Esophagus squamous epithelium (tissue), 5 donors: ENCODE data around the gene LIG1. TPM values are rescaled to one million over a fixed set of nuclear protein-coding genes. Genes with fewer than 3 reads are reported as not detected.
"Not testable (repeated sequence)": the region's sequence is repeated elsewhere in the genome, so short reads cannot be mapped to it uniquely, and the experiment has no call there.

Source experiments
- DNase-seq: peaks from one replicate; lab custom pipeline; 2025; lab: John Stamatoyannopoulos, UW
- H3K27ac ChIP-seq, 4 donors: fragments of 200-600 bp; sonication (generic); one replicate each; pipeline ENCODE4 v1.5.1; 2016 to 2019; ENCODE audit warnings: mild to moderate bottlenecking in 1 of 4
- H3K27me3 ChIP-seq, 4 donors: fragments of 200-600 bp; sonication (generic); 1 replicate in 3 of 4; 2 replicates in 1 of 4; pipeline versions ENCODE4 v1.5.1 to v1.6.0; 2017 to 2021; ENCODE audit warnings: antibody characterized with exemption in 1 of 4
- H3K36me3 ChIP-seq, 3 donors: fragments of 200-600 bp; sonication (generic); one replicate each; pipeline ENCODE4 v1.5.1; 2016 to 2019
- H3K4me1 ChIP-seq, 3 donors: fragments of 200-600 bp; sonication (generic); one replicate each; pipeline ENCODE4 v1.5.1; 2017 to 2019
- H3K4me3 ChIP-seq, 4 donors: fragments of 200-600 bp; sonication (generic); 1 replicate in 3 of 4; 2 replicates in 1 of 4; pipeline ENCODE4 v1.5.1; 2016 to 2019; ENCODE audit warnings: mild to moderate bottlenecking in 2 of 4, moderate library complexity in 1 of 4
- H3K9me3 ChIP-seq, 3 donors: fragments of 200-600 bp; sonication (generic); one replicate each; pipeline ENCODE4 v1.5.1; 2016 to 2019
- CTCF ChIP-seq, 6 experiments: fragments of 450-650 bp in 4 of 6; fragments of 200-600 bp in 2 of 6; sonication (generic) in 2 of 6; IDR thresholded peaks; one replicate each; pipeline ENCODE4 v1.5.1; 2016 to 2019; ENCODE audit warnings: antibody characterized with exemption in 6 of 6, mild to moderate bottlenecking in 4 of 6, moderate library complexity in 4 of 6
- POLR2A ChIP-seq, 4 donors: fragments of 450-650 bp; IDR thresholded peaks; one replicate each; pipeline ENCODE4 v1.6.1; 2017; ENCODE audit warnings: antibody characterized with exemption in 4 of 4, mild to moderate bottlenecking in 4 of 4, moderate library complexity in 3 of 4
- WGBS, 2 donors: methylation state at CpG; one replicate each; pipeline ENCODE4 v1.1.5; 2018; 5-methylcytosine and 5-hydroxymethylcytosine counted together
- intact Hi-C: fragments of 100-400 bp; cut with DNase I; formaldehyde crosslinking; loops from one replicate; pipeline ENCODE4 v1.15.0; 2022
- total RNA-seq, 4 donors: library from RNA; depleted of rRNA; stranded (reverse); fragments of >200 nt; gene quantifications; one replicate each; pipeline ENCODE4 v1.1.0, GENCODE V29; 2016
- donor health status: DM: yes; HTN: yes; CAD: no.

Gene LIG1
- total RNA-seq, 4 donors from 2014 or later = 25.7 to 44.3 (median 31.1) TPM

GRCh38 chr19:48085904-48086864, 84.0 kb downstream of the LIG1 start:
- Histone ChIP-seq H3K4me1 (peaks cover 0 to 5% (median 0%) of the 10 kb centered on the region in 3 donors), H3K27ac (no peak overlapping the region), H3K36me3 (no peaks in the 10 kb centered on the region), H3K4me3 (no peak overlapping the region), H3K27me3 (peaks cover 0 to 6% (median 0%) of the 10 kb centered on the region in 4 donors), H3K9me3 (no peaks in the 10 kb centered on the region)
- intact Hi-C loops = no loop called here
- WGBS, 2 donors = 48 to 82% methylated on average over 3 to 4 of the region's 7 CpGs
- no peak for DNase-seq
- TF ChIP-seq POLR2A (IDR thresholded peaks at IDR 0.05) (no peak), CTCF (IDR thresholded peaks at IDR 0.05) (no peak)

- TF ChIP-seq CTCF (IDR thresholded peaks at IDR 0.05) = no peak
- no peak for TF ChIP-seq POLR2A (IDR thresholded peaks at IDR 0.05)
- 38 to 64% methylated on average over 2 of the region's 3 CpGs for WGBS, 2 donors
- Histone ChIP-seq H3K9me3 (no peaks in the 10 kb centered on the region), H3K36me3 (no peaks in the 10 kb centered on the region), H3K27me3 (peaks cover 0 to 6% (median 0%) of the 10 kb centered on the region in 4 donors), H3K4me3 (no peak overlapping the region), H3K27ac (no peak overlapping the region), H3K4me1 (no peaks in the 10 kb centered on the region)
- intact Hi-C loops = no loop called here
- no peak for DNase-seq
Observed at GRCh38 chr19:48085076-48085475, 85.1 kb downstream of the LIG1 start.

- Histone ChIP-seq H3K27ac (no peak overlapping the region), H3K4me3 (no peak overlapping the region), H3K27me3 (no peaks in the 10 kb centered on the region), H3K9me3 (no peaks in the 10 kb centered on the region), H3K4me1 (no peaks in the 10 kb centered on the region), H3K36me3 (peaks cover 0 to 7% (median 0%) of the 10 kb centered on the region in 3 donors)
- DNase-seq = no peak
- intact Hi-C loops = no loop called here
- TF ChIP-seq CTCF (IDR thresholded peaks at IDR 0.05) = no peak
- no peak for TF ChIP-seq POLR2A (IDR thresholded peaks at IDR 0.05)
- 93 to 95% methylated on average over 5 of the region's 5 CpGs for WGBS, 2 donors
Observed at GRCh38 chr19:48081106-48081505, 89.0 kb downstream of the LIG1 start.

GRCh38 chr19:48070177-48070769, 99.9 kb downstream of the LIG1 start:
- H3K36me3 ChIP-seq, H3K9me3 ChIP-seq, DNase-seq, H3K4me3 ChIP-seq, H3K27ac ChIP-seq, H3K27me3 ChIP-seq, H3K4me1 ChIP-seq, intact Hi-C loops: not testable (repeated sequence)
- WGBS, 2 donors = 85 to 91% methylated on average over 3 of the region's 3 CpGs

- intact Hi-C loops = no loop called here
- TF ChIP-seq CTCF (IDR thresholded peaks at IDR 0.05) (no peak), POLR2A (IDR thresholded peaks at IDR 0.05) (no peak)
- Histone ChIP-seq H3K9me3 (no peaks in the 10 kb centered on the region), H3K36me3 (no peaks in the 10 kb centered on the region), H3K4me3 (no peak overlapping the region), H3K27ac (no peak overlapping the region), H3K27me3 (no peaks in the 10 kb centered on the region), H3K4me1 (no peaks in the 10 kb centered on the region)
- DNase-seq = no peak
- WGBS, 2 donors = 61 to 63% methylated on average over 2 of the region's 2 CpGs
Observed at GRCh38 chr19:48069435-48069834, 100.7 kb downstream of the LIG1 start.

Other genes starting within 250 kb of the LIG1 start
- gene BSPH1, start 178.2 kb downstream of the LIG1 start, total RNA-seq = not detected
- gene ELSPBP1, start 175.7 kb downstream of the LIG1 start, total RNA-seq = not detected
- gene CABP5, start 126.3 kb downstream of the LIG1 start, total RNA-seq = not detected
- gene PLA2G4C, start 59.5 kb downstream of the LIG1 start, total RNA-seq = 1 to 10 TPM in 2 of 4 donors, under 1 TPM in 1, not detected in 1; 0.61 to 4.0 (median 1.3) TPM
- 1 to 10 TPM; 2.0 to 4.7 (median 2.7) TPM for gene ZSWIM9, start 336 bp upstream of the LIG1 start, total RNA-seq
- 10 to 100 TPM in 3 of 4 donors, 1 to 10 TPM in 1; 9.7 to 21.9 (median 11.3) TPM for gene CARD8, start 85.6 kb upstream of the LIG1 start, total RNA-seq
- gene ZNF114, start 99.7 kb upstream of the LIG1 start, total RNA-seq = not detected
- gene EMP3, start 155.2 kb upstream of the LIG1 start, total RNA-seq = 10 to 100 TPM in 1 of 4 donors, 1 to 10 TPM in 3; 2.0 to 23.7 (median 6.0) TPM
- 1 to 10 TPM; 3.2 to 9.3 (median 6.2) TPM for gene TMEM143, start 193.6 kb upstream of the LIG1 start, total RNA-seq
- not detected for gene SYNGR4, start 194.0 kb upstream of the LIG1 start, total RNA-seq
- gene KDELR1, start 221.2 kb upstream of the LIG1 start, total RNA-seq = 10 to 100 TPM; 63.5 to 87.4 (median 70.2) TPM
- under 1 TPM; 0.09 to 0.47 (median 0.15) TPM for gene GRIN2D, start 223.3 kb upstream of the LIG1 start, total RNA-seq